Neural crest cell (in vitro differentiated cells): ENCODE results near the gene TERB1. TPM values are rescaled to one million over a fixed set of nuclear protein-coding genes. Genes with fewer than 3 reads are reported as not detected.
A peak's percentile ranks its signal among the peaks of the same experiment; 100 is the strongest.

Experiments used
- DNase-seq: peaks from one replicate; pipeline ENCODE4 v3.0.0; 2021; ENCODE audit warnings: low read depth, mixed read lengths, low spot score
- H3K27ac Mint-ChIP-seq: one replicate; pipeline ENCODE4 v1.8.0; 2021; ENCODE audit warnings: mild to moderate bottlenecking, mixed read lengths; ENCODE audit not compliant: unreplicated experiment
- H3K27me3 Mint-ChIP-seq: 2 replicates; pipeline ENCODE4 v1.8.0; 2021; ENCODE audit warnings: low read depth, mild to moderate bottlenecking, mixed read lengths
- H3K36me3 Mint-ChIP-seq: 2 replicates; pipeline ENCODE4 v1.8.0; 2021; ENCODE audit warnings: low read depth, mild to moderate bottlenecking, mixed read lengths
- H3K4me1 Mint-ChIP-seq: 2 replicates; pipeline ENCODE4 v1.8.0; 2021; ENCODE audit warnings: mixed read lengths
- H3K4me3 Mint-ChIP-seq: one replicate; pipeline ENCODE4 v1.8.0; 2021; ENCODE audit warnings: mild to moderate bottlenecking, mixed read lengths
- H3K9me3 Mint-ChIP-seq: 2 replicates; pipeline ENCODE4 v1.8.0; 2021; ENCODE audit warnings: mixed read lengths
- total RNA-seq: library from RNA; stranded (reverse); gene quantifications from 2 replicates; pipeline ENCODE4 v1.2.1, GENCODE V29; 2021
- TF ChIP-seq, protein P1 (sequence below): fragments of 200-600 bp; sonication (generic); conservative IDR thresholded peaks from 2 replicates; pipeline ENCODE4 v1.5.0; 2021; ENCODE audit warnings: antibody characterized with exemption, mild to moderate bottlenecking

TERB1 gene
- total RNA-seq, 1 donor from 2014 or later, result 0.26 TPM

- TF ChIP-seq, protein P1, sequence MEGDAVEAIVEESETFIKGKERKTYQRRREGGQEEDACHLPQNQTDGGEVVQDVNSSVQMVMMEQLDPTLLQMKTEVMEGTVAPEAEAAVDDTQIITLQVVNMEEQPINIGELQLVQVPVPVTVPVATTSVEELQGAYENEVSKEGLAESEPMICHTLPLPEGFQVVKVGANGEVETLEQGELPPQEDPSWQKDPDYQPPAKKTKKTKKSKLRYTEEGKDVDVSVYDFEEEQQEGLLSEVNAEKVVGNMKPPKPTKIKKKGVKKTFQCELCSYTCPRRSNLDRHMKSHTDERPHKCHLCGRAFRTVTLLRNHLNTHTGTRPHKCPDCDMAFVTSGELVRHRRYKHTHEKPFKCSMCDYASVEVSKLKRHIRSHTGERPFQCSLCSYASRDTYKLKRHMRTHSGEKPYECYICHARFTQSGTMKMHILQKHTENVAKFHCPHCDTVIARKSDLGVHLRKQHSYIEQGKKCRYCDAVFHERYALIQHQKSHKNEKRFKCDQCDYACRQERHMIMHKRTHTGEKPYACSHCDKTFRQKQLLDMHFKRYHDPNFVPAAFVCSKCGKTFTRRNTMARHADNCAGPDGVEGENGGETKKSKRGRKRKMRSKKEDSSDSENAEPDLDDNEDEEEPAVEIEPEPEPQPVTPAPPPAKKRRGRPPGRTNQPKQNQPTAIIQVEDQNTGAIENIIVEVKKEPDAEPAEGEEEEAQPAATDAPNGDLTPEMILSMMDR, result no peak
- no peak overlapping the region for H3K27ac Mint-ChIP-seq
- no peak overlapping the region for H3K4me3 Mint-ChIP-seq
- H3K27me3 Mint-ChIP-seq, result no peaks in the 10 kb centered on the region
- no peak for DNase-seq
- H3K4me1 Mint-ChIP-seq, result peaks cover 5% of the 10 kb centered on the region
- no peaks in the 10 kb centered on the region for H3K9me3 Mint-ChIP-seq
- peaks cover 25% of the 10 kb centered on the region for H3K36me3 Mint-ChIP-seq
These were observed 80.6 kb downstream of the TERB1 start for GRCh38 chr16:66720766-66721165.

DNA sequence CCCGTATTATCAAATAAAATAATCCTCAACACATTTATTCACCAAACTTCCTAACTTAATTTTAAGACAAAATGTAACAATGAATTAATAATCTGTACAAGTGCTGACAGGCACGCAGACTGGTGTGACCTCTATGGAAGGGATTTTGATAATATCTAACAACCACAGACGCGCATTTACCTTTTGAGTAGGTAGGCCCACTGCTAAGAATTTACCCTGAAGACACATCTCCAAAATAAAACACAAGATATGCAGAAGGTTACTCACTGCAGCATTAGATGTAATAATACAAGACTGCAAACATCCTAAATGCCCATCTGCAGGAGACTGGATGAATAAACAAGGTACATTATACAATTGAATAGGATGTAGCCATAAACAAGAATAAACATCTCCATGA is 82.1 kb downstream of the TERB1 start:
- H3K36me3 Mint-ChIP-seq, result peaks cover 18% of the 10 kb centered on the region
- no peaks in the 10 kb centered on the region for H3K9me3 Mint-ChIP-seq
- H3K27me3 Mint-ChIP-seq, result no peaks in the 10 kb centered on the region
- TF ChIP-seq, protein P1, result no peak
- H3K27ac Mint-ChIP-seq, result no peak overlapping the region
- peaks cover 5% of the 10 kb centered on the region for H3K4me1 Mint-ChIP-seq
- DNase-seq, result no peak
- no peak overlapping the region for H3K4me3 Mint-ChIP-seq

DNA sequence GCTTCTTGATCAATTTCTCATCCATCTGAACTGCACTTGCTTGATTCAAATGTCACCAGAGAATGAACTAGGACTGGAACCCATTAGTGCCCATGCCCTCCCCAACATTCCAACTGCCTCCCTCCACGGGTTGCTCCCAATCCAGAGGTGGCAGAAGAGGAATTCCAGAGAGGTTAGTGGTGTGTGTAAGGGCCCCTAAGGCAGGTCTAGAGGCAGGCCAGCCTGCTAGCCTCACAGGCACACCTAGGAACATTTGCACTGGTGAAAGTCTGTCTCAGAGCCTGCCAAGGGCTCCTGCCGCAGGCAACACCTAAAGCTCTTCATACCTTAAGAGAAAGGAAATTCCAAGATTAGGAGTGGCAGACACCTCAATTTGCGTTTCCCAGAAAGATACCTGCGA is 83.6 kb downstream of the TERB1 start:
- Mint-ChIP-seq H3K4me3 (no peak overlapping the region), H3K27ac (no peak overlapping the region), H3K36me3 (peaks cover 7% of the 10 kb centered on the region), H3K27me3 (no peaks in the 10 kb centered on the region), H3K9me3 (no peaks in the 10 kb centered on the region), H3K4me1 (peaks cover 5% of the 10 kb centered on the region)
- TF ChIP-seq, protein P1, result no peak
- DNase-seq, result no peak

- Mint-ChIP-seq H3K4me3 (no peak overlapping the region), H3K27me3 (peaks cover 4% of the 10 kb centered on the region), H3K27ac (no peak overlapping the region), H3K9me3 (peaks cover 4% of the 10 kb centered on the region), H3K4me1 (peaks cover 5% of the 10 kb centered on the region), H3K36me3 (peaks cover 10% of the 10 kb centered on the region)
- DNase-seq, result peak; percentile 48
- TF ChIP-seq, protein P1, result peak; percentile 61
These were observed 84.2 kb downstream of the TERB1 start for GRCh38 chr16:66717112-66717675.

DNA sequence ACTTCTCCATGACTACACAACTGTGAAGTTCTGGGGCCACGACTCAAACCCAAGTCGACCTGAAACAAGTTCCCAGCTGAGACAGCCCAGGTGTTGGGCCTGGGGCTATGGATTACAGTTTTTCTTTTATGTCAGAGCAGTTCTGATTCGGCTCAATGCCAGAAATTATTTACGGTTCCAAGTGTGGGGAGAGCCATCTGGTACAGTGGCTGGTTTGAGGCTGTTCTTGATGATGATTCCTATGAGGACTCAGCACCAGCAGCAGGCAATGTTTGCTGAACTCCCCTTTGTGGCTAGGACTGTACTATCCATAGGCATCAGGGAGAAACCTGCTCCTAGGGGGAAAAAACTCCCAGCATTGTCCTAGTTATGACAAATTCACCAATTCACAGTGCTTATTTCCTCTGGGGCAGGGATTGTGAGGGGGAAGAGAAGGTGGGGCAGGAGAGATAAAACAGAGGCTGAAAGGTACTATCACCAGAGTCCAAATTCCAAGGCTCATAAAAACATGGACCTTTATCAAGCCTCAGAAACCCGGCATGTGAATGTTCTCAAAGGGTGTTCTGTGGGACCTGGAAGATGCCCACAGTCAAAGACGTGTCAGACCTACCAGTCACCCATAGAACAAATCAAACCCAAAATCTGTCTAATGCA is 86.6 kb downstream of the TERB1 start:
- Mint-ChIP-seq H3K27ac (no peak overlapping the region), H3K9me3 (peaks cover 4% of the 10 kb centered on the region), H3K36me3 (peaks cover 8% of the 10 kb centered on the region), H3K4me1 (peaks cover 5% of the 10 kb centered on the region), H3K4me3 (no peak overlapping the region), H3K27me3 (peaks cover 4% of the 10 kb centered on the region)
- TF ChIP-seq, protein P1, result no peak
- no peak for DNase-seq
